ENCODE results near the gene PLCD1.

- TF ChIP-seq CREB1 (IDR thresholded peaks at IDR 0.05) (no peak), CREB1 (CRISPR knock-in tag; IDR thresholded peaks at IDR 0.05) (no peak), ZNF431 (CRISPR knock-in tag; IDR thresholded peaks at IDR 0.05; ENCODE audit: borderline replicate concordance, low read depth) (no peak), ZFAT (CRISPR knock-in tag; conservative IDR thresholded peaks at IDR 0.05) (no peak), ZBTB7A (CRISPR knock-in tag; IDR thresholded peaks at IDR 0.05) (no peak), POLR2AphosphoS5 (IDR thresholded peaks at IDR 0.05; ENCODE audit: low read depth, low read length) (no peak), ZNF354B (CRISPR knock-in tag; IDR thresholded peaks at IDR 0.05) (no peak)
Measured at GRCh38 chr3:37957539-37957936, 71.9 kb downstream of the PLCD1 start.

All from HepG2 (cell line).